ENCODE results near the gene STOX1.

STOX1 gene

GRCh38 chr10:68876246-68877138 lies 49.2 kb downstream of the STOX1 start:
- no peak overlapping the region for H3K4me3 ChIP-seq (ENCODE audit: low read depth, low read length)
- DNase-seq (ENCODE audit: low read depth, low spot score): no peak
- TF ChIP-seq CTCF (IDR thresholded peaks at IDR 0.05; ENCODE audit: insufficient read depth, low read length, missing control alignments): no peak
- POLR2A ChIA-PET: interaction anchor here (0.8 kb wide), 1 partner anchor 49 kb away, joined by 3 read pairs; the partner anchor contains the start of gene STOX1
- CTCF ChIA-PET: interaction anchor here (0.8 to 1.0 kb wide), 2 partner anchors 21 kb away, joined by 3 to 4 read pairs; no protein-coding TSS in a partner anchor

GRCh38 chr10:68877482-68878110 lies 50.3 kb downstream of the STOX1 start:
- CTCF ChIA-PET: no interaction called here
- no peak for DNase-seq (ENCODE audit: low read depth, low spot score)
- H3K4me3 ChIP-seq (ENCODE audit: low read depth, low read length): no peak overlapping the region
- POLR2A ChIA-PET: no interaction called here
- no peak for TF ChIP-seq CTCF (IDR thresholded peaks at IDR 0.05; ENCODE audit: insufficient read depth, low read length, missing control alignments)

- CTCF ChIA-PET: interaction anchor here (0.8 to 1.0 kb wide), 2 partner anchors 10 to 20 kb away, joined by 3 read pairs; no protein-coding TSS in a partner anchor
- TF ChIP-seq CTCF (IDR thresholded peaks at IDR 0.05; ENCODE audit: insufficient read depth, low read length, missing control alignments): no peak
- DNase-seq (ENCODE audit: low read depth, low spot score): no peak
- POLR2A ChIA-PET: no interaction called here
- no peak overlapping the region for H3K4me3 ChIP-seq (ENCODE audit: low read depth, low read length)
These were observed 51.2 kb downstream of the STOX1 start for GRCh38 chr10:68878496-68878895.

- ChIA-PET POLR2A (no interaction called here), CTCF (interaction anchor here (1.0 kb wide), 1 partner anchor 9 kb away, joined by 3 read pairs; no protein-coding TSS in a partner anchor)
- no peak for TF ChIP-seq CTCF (IDR thresholded peaks at IDR 0.05; ENCODE audit: insufficient read depth, low read length, missing control alignments)
- DNase-seq (ENCODE audit: low read depth, low spot score): no peak
- H3K4me3 ChIP-seq (ENCODE audit: low read depth, low read length): no peak overlapping the region
These were observed 52.3 kb downstream of the STOX1 start for GRCh38 chr10:68879628-68880027.

GRCh38 chr10:68880181-68880580 lies 52.9 kb downstream of the STOX1 start:
- POLR2A ChIA-PET: no interaction called here
- no peak for DNase-seq (ENCODE audit: low read depth, low spot score)
- TF ChIP-seq CTCF (IDR thresholded peaks at IDR 0.05; ENCODE audit: insufficient read depth, low read length, missing control alignments): no peak
- CTCF ChIA-PET: no interaction called here
- H3K4me3 ChIP-seq (ENCODE audit: low read depth, low read length): no peak overlapping the region

- CTCF ChIA-PET: interaction anchor here (4.7 kb wide), 1 partner anchor 96 kb away, joined by 39 read pairs; no protein-coding TSS in a partner anchor
- no peak overlapping the region for H3K4me3 ChIP-seq (ENCODE audit: low read depth, low read length)
- DNase-seq (ENCODE audit: low read depth, low spot score): no peak
- POLR2A ChIA-PET: no interaction called here
- no peak for TF ChIP-seq CTCF (IDR thresholded peaks at IDR 0.05; ENCODE audit: insufficient read depth, low read length, missing control alignments)
These were observed 67.7 kb downstream of the STOX1 start for GRCh38 chr10:68895041-68895440.

Measured in AG04449 (cell line).